Spleen (tissue), 11 donors: Measurements from ENCODE around the gene PCMT1. TPM values are rescaled to one million over a fixed set of nuclear protein-coding genes. Genes with fewer than 3 reads are reported as not detected.

Experiments
- DNase-seq: peaks from one replicate; pipeline ENCODE4 v3.0.0-alpha.2; 2020
- H3K27ac ChIP-seq, 8 donors: fragments of 200-600 bp; sonication (generic) in 7 of 8; 1 replicate in 4 of 8; 2 replicates in 4 of 8; pipeline versions ENCODE4 v1.5.0 to v1.8.0; 2016 to 2021; ENCODE audit warnings: inconsistent platforms in 4 of 8, mild to moderate bottlenecking in 4 of 8, moderate library complexity in 1 of 8
- H3K27me3 ChIP-seq, 7 donors: fragments of 200-600 bp; sonication (generic) in 6 of 7; replicated peaks in 1 of 7; 1 replicate in 4 of 7; 2 replicates in 3 of 7; pipeline versions ENCODE4 v1.5.0 to v1.8.0; 2016 to 2021; ENCODE audit warnings: inconsistent platforms in 3 of 7, mild to moderate bottlenecking in 1 of 7
- H3K36me3 ChIP-seq, 6 donors: fragments of 200-600 bp; sonication (generic) in 5 of 6; 1 replicate in 4 of 6; 2 replicates in 2 of 6; pipeline versions ENCODE4 v1.5.0 to v1.8.0; 2016 to 2021; ENCODE audit warnings: inconsistent platforms in 2 of 6
- H3K4me1 ChIP-seq, 6 donors: fragments of 200-600 bp; sonication (generic) in 5 of 6; 1 replicate in 3 of 6; 2 replicates in 3 of 6; pipeline versions ENCODE4 v1.5.0 to v1.8.0; 2016 to 2021; ENCODE audit warnings: inconsistent platforms in 3 of 6
- H3K4me3 ChIP-seq, 8 donors: fragments of 200-600 bp; sonication (generic) in 7 of 8; 1 replicate in 4 of 8; 2 replicates in 4 of 8; pipeline versions ENCODE4 v1.5.0 to v1.8.0; 2016 to 2021; ENCODE audit warnings: inconsistent platforms in 4 of 8, mild to moderate bottlenecking in 4 of 8, moderate library complexity in 2 of 8
- H3K9me3 ChIP-seq, 8 donors: fragments of 200-600 bp; sonication (generic) in 7 of 8; 1 replicate in 4 of 8; 2 replicates in 4 of 8; pipeline versions ENCODE4 v1.5.0 to v1.8.0; 2016 to 2021; ENCODE audit warnings: inconsistent platforms in 4 of 8
- POLR2A ChIP-seq, 3 donors: fragments of 450-650 bp; IDR thresholded peaks; one replicate each; pipeline ENCODE4 v1.5.1; 2017; ENCODE audit warnings: antibody characterized with exemption in 3 of 3, mild to moderate bottlenecking in 1 of 3
- POLR2AphosphoS5 ChIP-seq, 3 donors: sonication (generic); formaldehyde crosslinking; IDR thresholded peaks; one replicate each; pipeline ENCODE4 v1.5.1; 2017; ENCODE audit warnings: antibody characterized with exemption in 3 of 3
- WGBS, 5 donors: extraction: QIAGEN DNeasy Blood & Tissue Kit in 3 of 5; methylation state at CpG; one replicate each; pipeline versions ENCODE4 v1.1.5 to v1.1.7; 2013 to 2018; 5-methylcytosine and 5-hydroxymethylcytosine counted together
- intact Hi-C: fragments of 100-400 bp; cut with DNase I; formaldehyde crosslinking; loops from one replicate; pipeline ENCODE4 v1.15.0; 2023; ENCODE audit warnings: low total_unique reads
- polyA plus RNA-seq, 3 donors: library from polyadenylated mRNA; stranded (reverse); fragments of 200-250 nt; gene quantifications; one replicate each; pipeline ENCODE4 v1.2.1, GENCODE V29; 2013
- total RNA-seq, 7 donors: library from RNA; depleted of rRNA in 3 of 7; stranded (reverse); fragments of >200 nt in 3 of 7; fragmentation: NEBNext Ultra II Directional in 4 of 7; extraction: Animal tissue kit (Norgen Biotek cat#: 25700) in 4 of 7; gene quantifications; one replicate each; pipeline versions ENCODE4 v1.1.0 to v1.2.1, GENCODE V29; 2016 to 2021
- TF ChIP-seq, protein P1 (sequence below), 11 experiments: fragments of 200-600 bp in 7 of 11; fragments of 450-650 bp in 4 of 11; sonication (generic) in 4 of 11; IDR thresholded peaks in 8 of 11; conservative IDR thresholded peaks in 3 of 11; 1 replicate in 7 of 11; 2 replicates in 4 of 11; pipeline versions ENCODE4 v1.4.0 to v1.8.0; 2016 to 2021; ENCODE audit warnings: antibody characterized with exemption in 11 of 11, inconsistent platforms in 4 of 11, mild to moderate bottlenecking in 1 of 11
- donor health status: healthy with polysubstance abuse.
- donor health status: DM: no; HTN: no; CAD: no; lungs with moderate emphysema.
- donor health status: DM: no; HTN: no; CAD: no.
- donor health status: Bipolar disorder and iron deficiency.
- donor health status: healthy.
- donor health status: DM: no; HTN: no; CAD: no.
- donor health status: DM: yes; HTN: yes; CAD: no.

Gene PCMT1
- total and polyA plus RNA-seq, 10 donors, result 22.0 to 66.7 (median 49.2) TPM

DNA sequence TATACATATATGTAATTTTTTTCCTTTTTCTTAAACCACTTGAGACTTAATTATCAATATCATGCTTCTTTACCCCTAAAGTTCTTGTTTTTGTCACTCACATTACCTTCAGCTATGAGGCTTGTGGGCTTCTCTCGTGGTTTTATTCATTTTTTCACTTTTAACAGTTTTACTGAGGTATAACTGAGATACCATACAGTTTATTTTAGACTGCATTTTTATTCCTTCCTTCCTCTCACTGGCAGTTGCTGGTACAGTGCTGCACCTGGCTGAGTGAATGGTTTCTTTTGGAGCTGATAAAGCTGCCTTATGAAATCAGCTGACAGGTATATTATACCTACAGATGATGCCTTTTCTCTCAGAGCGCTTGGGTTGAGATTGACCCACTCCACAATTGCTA, 60.3 kb downstream of the PCMT1 start:
- peaks cover 0 to 84% (median 22%) of the 10 kb centered on the region in 6 donors for H3K36me3 ChIP-seq
- no peak for DNase-seq
- no peaks in the 10 kb centered on the region for H3K27me3 ChIP-seq
- H3K4me3 ChIP-seq, result no peak overlapping the region
- no peak overlapping the region for H3K27ac ChIP-seq
- TF ChIP-seq, protein P1, sequence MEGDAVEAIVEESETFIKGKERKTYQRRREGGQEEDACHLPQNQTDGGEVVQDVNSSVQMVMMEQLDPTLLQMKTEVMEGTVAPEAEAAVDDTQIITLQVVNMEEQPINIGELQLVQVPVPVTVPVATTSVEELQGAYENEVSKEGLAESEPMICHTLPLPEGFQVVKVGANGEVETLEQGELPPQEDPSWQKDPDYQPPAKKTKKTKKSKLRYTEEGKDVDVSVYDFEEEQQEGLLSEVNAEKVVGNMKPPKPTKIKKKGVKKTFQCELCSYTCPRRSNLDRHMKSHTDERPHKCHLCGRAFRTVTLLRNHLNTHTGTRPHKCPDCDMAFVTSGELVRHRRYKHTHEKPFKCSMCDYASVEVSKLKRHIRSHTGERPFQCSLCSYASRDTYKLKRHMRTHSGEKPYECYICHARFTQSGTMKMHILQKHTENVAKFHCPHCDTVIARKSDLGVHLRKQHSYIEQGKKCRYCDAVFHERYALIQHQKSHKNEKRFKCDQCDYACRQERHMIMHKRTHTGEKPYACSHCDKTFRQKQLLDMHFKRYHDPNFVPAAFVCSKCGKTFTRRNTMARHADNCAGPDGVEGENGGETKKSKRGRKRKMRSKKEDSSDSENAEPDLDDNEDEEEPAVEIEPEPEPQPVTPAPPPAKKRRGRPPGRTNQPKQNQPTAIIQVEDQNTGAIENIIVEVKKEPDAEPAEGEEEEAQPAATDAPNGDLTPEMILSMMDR (IDR thresholded peaks at IDR 0.05 in 8 of 11, conservative IDR thresholded peaks at IDR 0.05 in 3 of 11), result no peak
- TF ChIP-seq POLR2A (IDR thresholded peaks at IDR 0.05) (no peak), POLR2AphosphoS5 (IDR thresholded peaks at IDR 0.05) (no peak)
- no peaks in the 10 kb centered on the region for H3K4me1 ChIP-seq
- intact Hi-C loops, result no loop called here
- WGBS, 5 donors, result 55 to 73% (median 68%) methylated on average over 2 of the region's 2 CpGs
- no peaks in the 10 kb centered on the region for H3K9me3 ChIP-seq

DNA sequence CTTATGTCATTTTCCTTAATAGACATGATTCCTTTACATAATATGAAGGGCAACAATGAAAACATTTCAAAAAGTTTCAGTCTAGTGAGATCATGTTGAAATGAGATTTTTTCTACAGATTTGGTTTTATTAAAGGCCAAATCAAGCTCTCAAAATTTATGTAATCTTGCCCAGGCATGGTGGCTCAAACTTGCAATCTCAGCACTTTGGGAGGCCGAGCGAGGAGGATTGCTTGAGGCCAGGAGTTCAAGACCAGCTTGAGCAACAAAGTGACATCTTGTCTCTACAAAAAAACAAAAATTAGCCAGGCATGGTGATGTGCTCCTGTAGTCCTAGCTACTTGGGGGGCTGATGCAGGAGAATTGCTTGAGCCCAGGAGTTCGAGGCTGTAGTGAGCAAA, 63.8 kb downstream of the PCMT1 start:
- H3K36me3 ChIP-seq, result peaks cover 0 to 50% (median 22%) of the 10 kb centered on the region in 6 donors
- 95 to 98% (median 97%) methylated on average over 3 of the region's 3 CpGs for WGBS, 5 donors
- DNase-seq, result no peak
- TF ChIP-seq, protein P1 (IDR thresholded peaks at IDR 0.05 in 8 of 11, conservative IDR thresholded peaks at IDR 0.05 in 3 of 11), result no peak
- TF ChIP-seq POLR2A (IDR thresholded peaks at IDR 0.05) (no peak), POLR2AphosphoS5 (IDR thresholded peaks at IDR 0.05) (no peak)
- H3K4me3 ChIP-seq, result no peak overlapping the region
- no peak overlapping the region for H3K27ac ChIP-seq
- H3K4me1 ChIP-seq, result no peaks in the 10 kb centered on the region
- intact Hi-C loops, result no loop called here
- no peaks in the 10 kb centered on the region for H3K9me3 ChIP-seq
- no peaks in the 10 kb centered on the region for H3K27me3 ChIP-seq

DNA sequence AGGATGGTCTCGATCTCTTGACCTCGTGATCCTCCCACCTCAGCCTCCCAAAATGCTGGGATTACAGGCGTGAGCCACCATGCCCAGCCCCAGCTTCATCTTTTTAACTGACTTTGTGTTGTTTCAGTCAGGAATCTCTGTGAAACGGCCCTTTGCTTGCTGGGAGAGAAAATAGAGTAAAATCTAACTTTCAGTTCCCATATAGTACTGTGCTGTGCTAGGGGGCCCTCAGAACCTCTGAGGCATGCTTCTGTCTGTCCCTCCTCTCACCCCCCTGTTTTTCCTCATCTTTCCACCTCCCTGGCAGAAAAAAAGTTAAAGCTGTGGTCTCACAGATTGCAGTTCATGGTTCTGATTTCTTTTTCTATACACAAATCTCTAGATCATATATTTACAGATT, 66.2 kb downstream of the PCMT1 start:
- Histone ChIP-seq H3K9me3 (no peaks in the 10 kb centered on the region), H3K27me3 (no peaks in the 10 kb centered on the region), H3K4me3 (no peak overlapping the region), H3K27ac (no peak overlapping the region), H3K4me1 (no peaks in the 10 kb centered on the region), H3K36me3 (peaks cover 0 to 37% (median 16%) of the 10 kb centered on the region in 6 donors)
- 86 to 91% (median 90%) methylated on average over 4 of the region's 4 CpGs for WGBS, 5 donors
- no peak for DNase-seq
- TF ChIP-seq POLR2A (IDR thresholded peaks at IDR 0.05) (no peak), POLR2AphosphoS5 (IDR thresholded peaks at IDR 0.05) (no peak)
- TF ChIP-seq, protein P1 (IDR thresholded peaks at IDR 0.05 in 8 of 11, conservative IDR thresholded peaks at IDR 0.05 in 3 of 11), result no peak
- intact Hi-C loops, result no loop called here

DNA sequence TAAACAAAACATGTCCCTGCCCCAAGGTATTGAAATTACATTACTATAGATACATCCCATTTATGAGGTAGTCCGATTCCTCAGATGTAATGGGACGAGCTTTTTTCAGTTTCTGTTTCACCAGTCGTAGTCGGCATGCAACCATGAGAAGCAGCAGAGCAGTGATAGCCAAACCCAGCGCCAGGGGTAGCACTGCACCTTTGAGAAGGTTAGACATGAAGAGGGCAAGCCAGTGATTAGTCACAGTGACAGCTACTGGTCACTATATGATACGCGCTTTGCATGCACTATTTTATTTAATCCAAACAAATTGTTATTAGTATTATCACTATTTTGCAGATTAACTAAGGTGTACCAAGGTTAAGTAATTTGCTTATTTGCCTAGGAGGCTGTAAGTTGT, 71.0 kb downstream of the PCMT1 start:
- WGBS, 5 donors, result 91 to 95% (median 93%) methylated on average over 7 of the region's 7 CpGs
- Histone ChIP-seq H3K4me3 (no peak overlapping the region), H3K27ac (no peak overlapping the region), H3K9me3 (no peaks in the 10 kb centered on the region), H3K27me3 (no peaks in the 10 kb centered on the region), H3K36me3 (no peaks in the 10 kb centered on the region), H3K4me1 (no peaks in the 10 kb centered on the region)
- TF ChIP-seq POLR2AphosphoS5 (IDR thresholded peaks at IDR 0.05), result no peak
- TF ChIP-seq, protein P1 (IDR thresholded peaks at IDR 0.05 in 8 of 11, conservative IDR thresholded peaks at IDR 0.05 in 3 of 11), result no peak
- no peak for TF ChIP-seq POLR2A (IDR thresholded peaks at IDR 0.05)
- DNase-seq, result no peak
- intact Hi-C loops, result no loop called here
